ENCODE data around the gene COA6.

GRCh38 chr1:234400773-234401172 is 27.5 kb downstream of the COA6 start:
- TF ChIP-seq CTCF (IDR thresholded peaks at IDR 0.05) (no peak), POLR2A (IDR thresholded peaks at IDR 0.05) (no peak)
